MM.1S (cell line): ENCODE measurements around the gene PTPRA.

Experiments used
- CTCF ChIP-seq: fragments of 300-600 bp; sonication (generic); IDR thresholded peaks from 2 replicates; pipeline ENCODE4 v1.5.1; 2016; ENCODE audit warnings: antibody characterized with exemption, low read length, mixed read lengths
- EZH2 ChIP-seq: fragments of 300-600 bp; sonication (generic); optimal IDR thresholded peaks from 2 replicates; pipeline ENCODE3; 2017; ENCODE audit warnings: low read depth, mild to moderate bottlenecking, antibody characterized with exemption, low read length, mixed read lengths

GRCh38 chr20:2991532-2991931, 118.3 kb downstream of the PTPRA start:
- TF ChIP-seq CTCF (no peak), EZH2 (no peak)
